GM12873 (cell line): Measurements from ENCODE around the gene CFAP157.

Source experiments
- TF ChIP-seq, protein P1 (sequence below): IDR thresholded peaks from 2 replicates; pipeline ENCODE4 v1.5.1; 2012; ENCODE audit warnings: low read depth, mild to moderate bottlenecking, moderate library complexity, low read length, control low read depth; ENCODE audit not compliant: insufficient read depth; ENCODE audit errors: missing control alignments

Gene CFAP157

GRCh38 chr9:127742435-127743088 lies 35.8 kb downstream of the CFAP157 start:
- TF ChIP-seq, protein P1, sequence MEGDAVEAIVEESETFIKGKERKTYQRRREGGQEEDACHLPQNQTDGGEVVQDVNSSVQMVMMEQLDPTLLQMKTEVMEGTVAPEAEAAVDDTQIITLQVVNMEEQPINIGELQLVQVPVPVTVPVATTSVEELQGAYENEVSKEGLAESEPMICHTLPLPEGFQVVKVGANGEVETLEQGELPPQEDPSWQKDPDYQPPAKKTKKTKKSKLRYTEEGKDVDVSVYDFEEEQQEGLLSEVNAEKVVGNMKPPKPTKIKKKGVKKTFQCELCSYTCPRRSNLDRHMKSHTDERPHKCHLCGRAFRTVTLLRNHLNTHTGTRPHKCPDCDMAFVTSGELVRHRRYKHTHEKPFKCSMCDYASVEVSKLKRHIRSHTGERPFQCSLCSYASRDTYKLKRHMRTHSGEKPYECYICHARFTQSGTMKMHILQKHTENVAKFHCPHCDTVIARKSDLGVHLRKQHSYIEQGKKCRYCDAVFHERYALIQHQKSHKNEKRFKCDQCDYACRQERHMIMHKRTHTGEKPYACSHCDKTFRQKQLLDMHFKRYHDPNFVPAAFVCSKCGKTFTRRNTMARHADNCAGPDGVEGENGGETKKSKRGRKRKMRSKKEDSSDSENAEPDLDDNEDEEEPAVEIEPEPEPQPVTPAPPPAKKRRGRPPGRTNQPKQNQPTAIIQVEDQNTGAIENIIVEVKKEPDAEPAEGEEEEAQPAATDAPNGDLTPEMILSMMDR: no peak

- TF ChIP-seq, protein P1: no peak
Measured at GRCh38 chr9:127744398-127745110, 37.8 kb downstream of the CFAP157 start.

DNA sequence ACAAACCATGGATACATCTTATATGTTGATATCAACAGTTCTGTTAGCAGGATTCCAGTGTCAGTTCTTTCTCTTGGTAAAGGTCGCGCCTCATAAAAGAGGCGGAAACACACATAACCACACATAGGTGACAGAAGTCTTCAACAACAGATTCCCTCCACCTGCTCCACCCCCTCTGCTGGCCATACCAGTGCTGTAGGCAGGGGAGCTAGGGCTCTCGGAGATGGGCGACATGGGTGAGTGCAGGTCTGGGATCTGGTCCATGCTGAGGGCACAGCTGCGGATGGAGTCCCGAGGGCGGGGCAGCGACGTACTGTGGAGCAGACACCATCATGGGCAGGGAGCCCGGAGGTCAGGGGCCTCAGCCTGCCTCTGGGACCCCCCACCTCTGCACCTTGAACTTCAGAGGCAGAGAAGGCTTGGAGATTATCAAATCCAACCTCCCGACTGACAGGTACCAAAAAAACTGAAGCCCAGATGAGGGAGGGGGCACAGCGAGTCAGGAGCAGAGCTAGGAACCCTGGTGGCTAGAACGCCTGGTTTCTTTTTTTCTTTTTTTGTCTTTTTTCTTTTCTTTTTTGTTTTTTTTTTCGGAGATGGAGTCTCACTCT lies 40.3 kb downstream of the CFAP157 start:
- TF ChIP-seq, protein P1: no peak

DNA sequence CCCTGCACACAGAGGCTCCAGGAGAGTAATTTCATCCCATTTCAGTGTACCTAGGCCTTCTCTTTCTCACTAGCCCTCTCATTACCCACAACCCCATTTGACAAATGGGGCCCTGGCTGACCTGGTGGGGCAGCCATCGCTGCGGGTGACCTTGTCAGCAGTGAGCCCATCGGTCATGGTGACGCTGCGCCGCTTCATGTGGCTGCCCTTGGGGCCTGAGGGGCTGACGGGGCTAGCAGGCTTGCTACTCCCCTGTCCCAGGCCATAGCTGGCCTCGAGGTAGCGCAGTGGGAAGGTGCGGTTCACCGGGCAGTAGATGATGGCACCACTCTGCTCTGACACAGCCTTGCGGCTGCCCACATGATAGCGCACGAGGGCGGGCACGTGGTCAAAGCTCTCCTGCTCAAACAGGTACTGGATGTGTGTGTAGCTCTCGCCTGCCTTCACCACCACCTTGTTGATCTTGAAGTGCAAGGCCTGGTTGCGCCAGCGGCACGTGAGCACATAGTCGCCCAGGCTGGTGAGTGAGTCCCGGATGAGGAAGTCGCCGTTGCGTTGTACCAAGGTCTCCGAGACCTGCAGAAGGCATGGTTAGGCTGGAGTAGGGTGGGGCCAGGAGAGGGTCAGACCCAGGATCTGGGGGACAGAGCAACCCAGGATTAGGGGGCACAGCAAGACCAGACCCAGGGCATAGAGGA lies 42.5 kb downstream of the CFAP157 start:
- TF ChIP-seq, protein P1: no peak

GRCh38 chr9:127751269-127752054 lies 44.7 kb downstream of the CFAP157 start:
- TF ChIP-seq, protein P1: no peak

DNA sequence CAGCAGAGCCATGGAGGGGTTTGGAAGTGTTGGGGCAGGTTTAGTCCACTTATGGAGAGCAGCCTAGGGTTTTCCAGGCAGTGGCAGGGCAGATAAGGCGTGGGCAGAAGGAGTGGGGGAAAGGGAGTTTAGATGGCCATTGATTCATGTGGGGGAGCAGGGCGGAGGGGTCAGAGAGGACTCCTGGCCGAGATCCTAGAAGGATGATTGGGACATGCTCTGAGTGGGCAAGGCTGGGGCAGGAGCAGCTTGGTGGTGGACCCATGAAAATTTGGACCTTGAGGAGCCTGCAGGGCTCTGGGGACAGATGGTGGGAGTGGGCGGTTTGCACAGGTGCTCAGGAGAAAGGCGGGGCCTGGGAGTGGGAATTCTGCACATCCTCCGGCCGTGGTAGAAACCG lies 46.4 kb downstream of the CFAP157 start:
- TF ChIP-seq, protein P1: no peak
